GM18498 (cell line): Measurements from ENCODE around the gene IRF2BPL.

Experiments used
- ATAC-seq: cut with Tn5 transposase; IDR thresholded peaks from one replicate; pipeline ENCODE4 v1.9.1; 2021; ENCODE audit warnings: mild to moderate bottlenecking, moderate library complexity; ENCODE audit not compliant: unreplicated experiment

The IRF2BPL gene

DNA sequence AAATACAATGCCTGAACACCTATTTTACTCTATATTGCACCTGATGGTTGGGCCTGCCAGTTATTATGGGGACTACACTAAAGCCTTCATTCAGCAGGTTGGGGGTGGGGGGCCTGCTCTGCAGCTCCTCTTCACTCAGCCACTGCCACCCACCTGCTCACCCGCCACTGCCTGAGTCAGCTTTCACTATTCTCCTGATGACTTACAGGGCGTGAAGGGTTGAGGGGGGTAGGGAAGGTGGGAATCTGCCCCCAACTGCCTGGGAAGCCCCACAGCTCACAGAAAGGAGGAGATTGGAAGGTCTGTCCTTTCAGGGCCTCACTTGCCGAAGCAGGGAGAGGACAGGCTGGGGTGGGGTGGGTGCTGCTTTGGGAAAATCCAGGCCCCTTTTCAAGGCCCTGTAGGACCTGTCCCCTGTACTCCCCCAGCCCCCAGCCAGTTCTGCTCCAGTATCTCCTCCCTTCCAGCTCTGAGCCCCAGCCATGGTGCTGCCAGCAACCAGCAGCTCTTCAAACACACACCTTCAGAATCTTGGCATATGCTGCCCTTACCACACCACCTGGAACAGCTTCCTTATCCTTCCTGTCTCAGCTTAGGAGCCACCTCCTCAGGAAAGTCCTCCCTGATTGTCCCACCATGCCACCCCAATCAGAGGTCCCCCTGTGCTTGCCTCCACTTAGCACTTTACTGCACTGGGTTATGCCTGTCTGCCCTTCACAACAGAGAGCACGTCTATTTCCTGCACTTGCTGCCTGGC, 33.1 kb downstream of the IRF2BPL start:
- ATAC-seq, result no peak

DNA sequence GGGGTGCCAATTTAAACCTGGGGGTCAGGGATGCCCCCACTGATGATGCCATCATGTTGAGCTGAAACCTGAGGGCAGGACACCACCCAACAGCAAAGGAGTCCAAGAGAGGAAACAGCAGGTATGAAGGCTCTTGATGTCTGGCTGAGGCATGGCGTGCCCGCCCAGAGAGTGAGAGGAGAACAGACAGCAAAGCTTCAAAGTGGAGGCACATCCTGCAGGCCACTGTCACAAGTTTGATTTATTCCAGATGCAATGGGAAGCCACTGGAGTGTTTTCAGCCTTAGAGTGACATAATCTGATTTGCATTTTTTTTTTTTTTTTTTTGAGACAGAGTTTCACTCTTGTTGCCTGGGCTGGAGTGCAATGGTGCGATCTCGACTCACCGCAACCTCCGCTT, 34.8 kb downstream of the IRF2BPL start:
- no peak for ATAC-seq

DNA sequence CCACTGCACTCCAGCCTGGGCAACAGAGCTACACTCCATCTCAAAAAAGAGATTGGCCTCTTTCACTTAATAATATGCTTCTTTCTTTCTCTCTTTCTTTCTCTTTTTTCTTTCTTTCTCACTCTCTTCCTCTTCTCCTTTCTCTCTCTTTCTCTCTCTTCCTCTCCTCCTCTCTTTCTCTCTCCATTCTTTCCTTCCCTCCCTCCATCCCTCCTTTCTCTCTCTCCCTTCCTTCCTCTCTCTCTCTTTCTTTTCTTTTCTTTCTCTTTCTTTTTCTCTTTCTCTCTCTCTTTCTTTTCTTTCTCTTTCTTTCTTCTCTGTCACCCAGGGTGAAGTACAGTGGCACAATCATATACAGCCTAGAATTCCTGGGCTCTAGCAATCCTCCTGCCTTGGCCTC, 38.4 kb downstream of the IRF2BPL start:
- no peak for ATAC-seq

DNA sequence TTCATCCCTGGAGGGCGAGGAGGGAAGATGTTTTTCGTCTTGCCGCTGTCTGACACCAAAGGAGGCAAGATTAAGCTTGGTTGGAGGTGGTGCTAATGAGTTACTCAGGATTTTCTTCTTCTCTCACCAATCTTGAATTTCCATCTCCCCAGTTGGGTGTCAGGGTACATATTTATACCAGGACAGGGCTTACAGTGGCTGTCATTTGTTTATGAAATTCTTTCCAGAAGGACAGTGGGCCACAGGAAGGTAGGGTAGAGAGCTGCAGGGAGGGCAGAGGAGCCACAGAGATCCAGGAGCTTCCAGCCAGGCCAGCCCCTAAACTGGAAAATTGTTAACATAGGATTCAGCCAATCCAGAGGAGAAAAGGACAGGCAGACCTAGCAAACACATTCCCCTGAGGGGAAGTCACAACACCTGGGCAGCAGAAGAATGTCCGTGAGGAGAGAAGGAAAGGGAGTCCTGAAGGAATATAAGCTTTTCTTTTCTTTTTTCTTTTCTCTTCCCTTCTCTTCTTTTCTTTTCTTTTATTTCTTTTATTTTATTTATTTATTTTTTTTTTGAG, 40.5 kb downstream of the IRF2BPL start:
- no peak for ATAC-seq

DNA sequence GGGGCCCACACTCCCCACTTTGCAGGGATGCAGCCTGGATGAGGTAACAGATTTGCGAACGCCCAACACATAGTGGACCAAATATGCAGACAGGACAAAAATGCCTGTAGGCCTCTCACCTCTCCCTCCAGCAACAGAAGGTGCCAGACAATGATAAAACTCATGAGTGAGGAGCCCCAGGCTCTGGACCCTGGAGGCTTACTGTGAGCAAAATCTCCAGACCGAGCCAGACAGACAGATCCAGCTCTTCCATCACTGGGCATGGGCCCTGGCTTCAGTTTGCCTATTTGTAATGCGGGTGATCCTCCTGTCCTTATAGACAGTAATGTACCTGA, 42.3 kb downstream of the IRF2BPL start:
- ATAC-seq, result no peak

DNA sequence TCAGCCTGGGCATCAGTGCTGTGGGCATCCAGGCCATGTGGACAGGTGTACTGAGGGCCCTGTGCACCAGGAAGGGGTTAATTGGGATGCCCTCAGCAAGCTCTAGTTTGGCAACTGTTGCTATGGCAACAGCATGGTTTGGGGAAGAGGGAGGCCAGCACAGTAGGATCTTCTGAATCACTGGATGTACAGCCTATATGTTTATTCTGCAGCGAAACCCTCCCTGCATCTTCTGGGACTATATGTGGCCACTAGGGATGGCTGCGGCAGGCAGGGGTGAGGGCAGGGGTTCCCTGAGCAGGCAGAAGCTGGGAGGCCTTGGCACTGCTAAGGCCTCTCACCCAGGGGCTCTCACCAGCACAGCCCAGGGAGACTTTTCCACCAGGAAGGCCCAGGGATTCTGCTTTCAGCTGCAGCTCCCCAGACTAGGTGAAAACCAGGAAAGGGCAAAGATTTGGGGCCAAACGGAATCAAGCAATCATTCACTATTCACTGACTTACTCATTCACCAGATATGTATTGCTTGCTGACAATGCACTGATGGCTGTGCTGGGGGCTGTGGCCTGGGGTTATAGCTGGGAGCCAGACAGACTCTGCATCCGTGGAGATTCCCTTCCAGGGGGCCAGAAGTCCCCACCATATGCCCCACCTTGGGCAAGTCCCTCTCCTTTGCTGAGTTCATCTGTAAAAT, 42.8 kb downstream of the IRF2BPL start:
- ATAC-seq, result no peak

DNA sequence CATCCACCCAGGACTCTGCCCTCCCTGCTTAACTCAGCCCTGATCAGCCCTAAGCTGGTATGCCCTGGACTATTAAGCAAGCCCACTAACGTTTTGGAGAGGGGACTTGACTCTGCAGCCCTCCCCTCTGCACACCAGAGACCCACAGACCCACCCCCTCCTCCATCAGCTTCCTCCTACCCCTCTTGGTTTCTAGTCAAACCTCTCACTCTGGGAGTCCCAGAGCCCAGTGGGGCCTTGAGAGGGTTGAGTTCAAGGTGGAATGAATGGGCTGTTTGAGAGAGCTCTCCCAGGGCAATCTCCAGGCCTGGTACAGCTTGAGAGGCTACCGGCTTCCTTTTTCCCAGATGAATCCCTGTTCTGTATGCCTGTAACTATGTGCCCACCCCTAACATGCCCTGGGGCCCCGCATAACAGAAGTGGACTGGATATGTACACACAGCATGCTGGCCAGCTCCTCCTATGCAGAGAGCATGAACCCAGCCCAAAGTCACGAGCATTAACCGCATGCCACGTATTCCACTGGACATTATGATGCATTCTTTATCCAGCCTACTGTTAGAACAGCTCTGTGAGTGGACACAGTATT, 43.6 kb downstream of the IRF2BPL start:
- ATAC-seq, result no peak

DNA sequence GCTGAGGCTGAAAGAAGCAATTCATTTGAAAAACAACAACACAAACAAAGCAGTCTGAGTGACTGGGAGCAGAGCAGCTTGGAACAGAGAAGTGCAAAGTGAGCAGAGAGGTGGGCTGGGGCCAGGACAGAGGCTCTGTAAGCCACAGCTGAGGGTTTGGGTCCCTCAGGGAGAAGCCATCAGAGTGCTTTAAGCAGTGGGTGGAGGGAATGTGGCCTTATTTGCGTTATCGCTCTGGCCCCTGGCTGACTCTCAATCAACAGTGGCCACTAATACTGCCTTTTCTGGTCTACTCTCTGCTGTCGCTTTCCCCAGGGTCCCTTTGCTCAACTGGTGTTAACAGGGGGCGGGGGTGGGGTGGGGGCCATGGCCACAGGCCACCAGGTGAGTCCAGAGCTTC, 44.2 kb downstream of the IRF2BPL start:
- no peak for ATAC-seq

DNA sequence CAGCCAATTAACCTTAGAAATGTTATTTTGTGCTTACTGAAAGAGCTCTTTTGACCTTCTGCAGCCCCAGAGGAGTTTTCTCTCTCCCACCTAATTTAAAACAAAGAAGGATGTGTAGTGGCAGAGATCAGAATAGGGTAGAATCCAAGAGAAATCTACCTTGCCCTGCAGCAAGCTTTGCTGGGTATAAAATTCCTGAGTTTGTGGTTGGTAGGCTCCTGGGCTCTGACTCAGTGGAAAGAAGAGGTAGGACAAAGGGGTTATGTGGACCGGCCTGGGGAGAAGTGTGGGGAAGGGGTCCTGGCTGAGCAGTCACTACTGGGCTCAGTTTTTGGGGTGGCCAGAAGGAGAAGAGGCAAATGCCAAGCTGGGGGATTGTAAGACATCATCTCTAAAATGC, 46.8 kb downstream of the IRF2BPL start:
- no peak for ATAC-seq

DNA sequence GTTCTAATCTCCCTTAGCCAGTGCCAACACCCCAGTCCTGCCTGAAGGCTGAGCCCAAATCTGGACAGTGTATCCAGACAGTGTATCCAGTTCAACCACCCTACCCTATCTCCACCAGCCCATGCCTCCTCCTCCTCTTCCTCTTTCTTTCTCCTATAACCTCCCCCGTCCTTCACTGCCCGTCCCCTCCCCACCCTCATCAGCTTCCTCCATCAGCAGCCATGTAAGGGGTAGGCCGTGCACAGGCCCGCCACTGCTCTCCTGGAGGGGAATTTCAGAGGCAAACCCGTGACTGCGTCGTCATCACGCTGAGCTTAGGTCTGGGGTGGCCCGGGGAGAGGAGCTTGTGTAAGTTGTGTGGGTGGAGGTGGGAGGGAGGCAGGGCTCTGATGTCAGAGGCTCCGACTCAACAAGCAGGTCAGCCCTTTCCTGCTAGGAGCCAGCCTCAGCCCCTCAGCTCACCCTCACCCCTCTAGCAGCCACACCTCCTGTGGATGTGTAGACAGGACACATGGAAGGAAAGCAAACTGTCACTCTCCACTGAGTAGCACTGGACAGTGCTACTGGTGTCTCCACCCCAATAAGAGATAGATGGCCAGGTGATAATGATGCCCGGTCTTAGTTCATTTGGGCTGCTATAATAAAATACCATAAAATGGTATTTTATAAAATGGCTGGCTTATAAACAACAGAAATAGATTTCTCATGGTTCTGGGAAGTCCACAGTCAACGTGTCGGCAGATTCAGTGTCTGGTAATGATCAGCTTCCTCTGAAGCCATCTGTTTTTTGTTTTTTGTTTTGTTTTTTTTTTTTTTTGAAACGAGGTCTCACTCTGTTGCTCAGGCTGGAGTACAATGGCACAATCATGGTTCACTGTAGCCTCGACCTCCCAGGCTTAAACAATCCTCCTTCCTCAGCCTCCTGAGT, 50.5 kb downstream of the IRF2BPL start:
- peak; percentile 88 for ATAC-seq

DNA sequence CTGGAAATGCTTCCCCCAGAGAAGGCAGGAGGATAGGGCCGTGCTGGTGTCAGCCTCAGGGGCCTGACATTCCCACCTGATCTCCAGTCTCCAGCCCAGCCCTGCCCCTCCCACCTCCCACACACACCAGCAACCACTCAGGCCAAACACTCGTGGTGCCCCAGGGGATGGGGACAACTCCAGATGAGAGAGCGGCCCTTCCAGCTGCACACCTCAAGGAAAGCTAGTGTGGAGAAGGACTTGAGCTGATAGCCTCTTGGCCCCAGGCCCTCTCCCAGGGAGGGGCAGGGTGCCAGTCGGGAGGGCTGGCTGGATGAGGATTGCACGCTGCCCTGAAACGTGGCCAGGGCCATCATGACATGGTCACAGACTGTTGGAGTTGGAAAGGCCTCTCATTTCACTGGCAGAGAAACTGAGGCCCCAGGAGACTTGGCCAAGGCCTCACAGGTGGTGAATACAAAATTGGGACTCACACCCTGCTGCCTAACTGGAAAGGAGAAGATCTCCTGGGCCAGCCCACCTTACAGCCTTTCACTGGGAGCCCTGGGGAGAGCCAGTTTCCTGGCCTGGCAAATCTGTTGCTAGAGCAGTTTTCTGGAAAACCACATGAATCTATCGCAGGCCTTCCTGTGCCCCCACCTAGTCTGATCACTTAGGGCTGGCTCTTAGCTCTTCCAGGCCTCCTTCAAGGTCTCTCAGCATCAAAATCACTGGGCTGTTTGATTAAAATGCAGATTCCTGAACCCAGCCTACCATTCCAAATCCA, 52.1 kb downstream of the IRF2BPL start:
- no peak for ATAC-seq

DNA sequence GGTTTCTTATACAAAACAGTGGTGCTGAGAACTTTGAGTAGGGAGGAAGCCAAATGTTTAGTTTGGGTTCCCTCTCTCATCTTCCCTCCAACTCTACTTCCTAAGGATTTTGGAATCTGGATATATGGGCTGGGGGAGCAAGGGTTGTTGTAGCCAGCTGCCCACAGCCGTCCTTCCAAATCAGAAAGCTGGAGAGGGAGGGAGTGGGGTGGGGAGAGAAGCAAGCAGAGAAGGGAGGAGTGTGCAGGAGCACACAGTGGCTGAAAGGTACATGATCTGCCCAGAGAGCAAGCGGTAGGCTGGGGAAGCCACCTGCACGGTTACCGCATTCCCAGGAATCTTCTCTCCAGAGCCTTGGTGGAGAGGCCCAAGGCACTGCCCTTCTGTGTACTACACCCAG, 52.7 kb downstream of the IRF2BPL start:
- no peak for ATAC-seq

DNA sequence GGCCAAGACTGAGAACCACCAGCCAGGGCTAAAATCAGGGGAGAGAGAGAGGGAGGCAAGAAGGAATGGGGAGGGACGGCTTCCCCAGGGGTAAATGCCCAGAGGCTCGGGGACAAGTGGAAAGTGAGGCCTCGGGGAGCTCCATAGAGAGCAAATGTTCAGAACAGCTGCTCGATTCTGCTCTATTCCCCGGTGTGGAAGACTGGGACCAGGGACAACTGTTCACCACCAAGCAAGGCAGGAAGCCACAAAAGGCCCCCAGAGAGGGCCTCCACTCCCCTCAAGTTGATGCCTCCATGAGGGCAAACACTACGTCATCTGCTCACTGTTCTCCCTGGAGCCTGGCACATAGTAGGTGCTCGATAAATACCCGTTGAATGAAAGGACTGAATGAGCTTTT, 53.5 kb downstream of the IRF2BPL start:
- no peak for ATAC-seq
